Measurements from ENCODE around the gene UCP1.
A peak's percentile ranks its signal among the peaks of the same experiment; 100 is the strongest.

The UCP1 gene

GRCh38 chr4:140595065-140595464 is 26.3 kb upstream of the UCP1 start:
- peak; percentile 59 for TF ChIP-seq CTCF (IDR thresholded peaks at IDR 0.05; ENCODE audit: control insufficient read depth, insufficient read depth, low read depth, low read length, missing control alignments)
- H3K4me3 ChIP-seq (ENCODE audit: control insufficient read depth, low read depth, low read length), result no peak overlapping the region
- DNase-seq (ENCODE audit: low read depth), result no peak

DNA sequence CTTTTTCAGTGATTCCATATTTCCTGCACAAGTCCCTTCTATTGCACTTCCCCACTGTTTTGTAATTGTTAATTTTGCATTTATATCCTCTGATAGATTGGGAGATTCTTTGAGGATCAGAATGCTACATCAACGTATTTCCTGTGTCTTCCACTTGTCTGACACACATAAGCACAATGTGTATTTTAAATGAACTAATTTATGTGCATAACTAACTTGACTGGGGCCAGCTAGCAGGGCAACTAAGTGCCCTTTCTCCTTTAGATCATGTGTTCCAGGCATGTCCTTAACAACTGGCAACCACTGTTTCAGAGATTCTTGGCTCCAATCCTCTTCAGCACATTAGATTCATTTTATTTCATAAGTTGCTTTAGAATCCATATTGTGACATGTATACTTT is 15.7 kb upstream of the UCP1 start:
- TF ChIP-seq CTCF (IDR thresholded peaks at IDR 0.05; ENCODE audit: control insufficient read depth, insufficient read depth, low read depth, low read length, missing control alignments), result no peak
- no peak for DNase-seq (ENCODE audit: low read depth)
- no peak overlapping the region for H3K4me3 ChIP-seq (ENCODE audit: control insufficient read depth, low read depth, low read length)

DNA sequence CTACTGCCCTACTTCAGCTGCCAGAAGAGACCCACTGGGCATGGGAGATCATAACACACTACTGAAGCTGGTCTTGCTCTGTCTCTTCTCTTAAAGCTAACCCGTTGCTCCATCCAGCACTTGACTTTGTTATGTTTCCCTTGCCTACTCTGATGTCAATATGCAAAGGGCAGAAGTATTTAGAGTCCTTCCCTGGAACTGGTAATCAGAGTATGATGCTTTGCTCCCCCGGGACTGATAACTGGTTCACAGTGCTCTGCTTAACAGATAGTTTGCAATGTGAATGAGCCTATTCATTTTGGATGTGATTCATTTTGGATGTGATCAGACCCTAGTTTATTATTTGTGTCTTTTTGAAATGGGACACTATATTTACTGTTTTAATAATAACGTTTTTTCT is 12.3 kb upstream of the UCP1 start:
- H3K4me3 ChIP-seq (ENCODE audit: control insufficient read depth, low read depth, low read length), result no peak overlapping the region
- no peak for DNase-seq (ENCODE audit: low read depth)
- no peak for TF ChIP-seq CTCF (IDR thresholded peaks at IDR 0.05; ENCODE audit: control insufficient read depth, insufficient read depth, low read depth, low read length, missing control alignments)

- no peak for TF ChIP-seq CTCF (IDR thresholded peaks at IDR 0.05; ENCODE audit: control insufficient read depth, insufficient read depth, low read depth, low read length, missing control alignments)
- no peak overlapping the region for H3K4me3 ChIP-seq (ENCODE audit: control insufficient read depth, low read depth, low read length)
- no peak for DNase-seq (ENCODE audit: low read depth)
These were observed 10.5 kb upstream of the UCP1 start for GRCh38 chr4:140579278-140579677.

GRCh38 chr4:140575489-140575888 is 6.7 kb upstream of the UCP1 start:
- H3K4me3 ChIP-seq (ENCODE audit: control insufficient read depth, low read depth, low read length), result no peak overlapping the region
- TF ChIP-seq CTCF (IDR thresholded peaks at IDR 0.05; ENCODE audit: control insufficient read depth, insufficient read depth, low read depth, low read length, missing control alignments), result no peak
- no peak for DNase-seq (ENCODE audit: low read depth)

DNA sequence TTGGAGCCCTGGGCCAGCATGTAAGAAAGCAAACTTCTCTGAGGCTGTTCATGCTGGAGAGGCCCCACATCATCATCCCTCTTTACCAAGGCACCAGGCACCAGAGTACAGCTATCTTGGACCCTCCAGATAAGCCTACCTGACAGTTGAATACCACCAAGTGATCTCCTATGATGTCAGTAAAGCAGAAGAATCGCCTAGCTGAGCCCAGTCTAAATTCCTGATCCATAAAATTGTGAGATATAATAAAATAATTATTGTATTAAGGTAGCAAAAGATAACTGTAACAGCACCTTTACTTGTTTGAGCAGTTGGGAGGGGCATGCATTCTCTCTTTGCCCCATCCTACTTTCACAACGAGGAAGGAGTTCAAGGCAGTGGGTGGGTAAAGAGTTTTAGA is 2.9 kb upstream of the UCP1 start:
- TF ChIP-seq CTCF (IDR thresholded peaks at IDR 0.05; ENCODE audit: control insufficient read depth, insufficient read depth, low read depth, low read length, missing control alignments), result no peak
- no peak for DNase-seq (ENCODE audit: low read depth)

DNA sequence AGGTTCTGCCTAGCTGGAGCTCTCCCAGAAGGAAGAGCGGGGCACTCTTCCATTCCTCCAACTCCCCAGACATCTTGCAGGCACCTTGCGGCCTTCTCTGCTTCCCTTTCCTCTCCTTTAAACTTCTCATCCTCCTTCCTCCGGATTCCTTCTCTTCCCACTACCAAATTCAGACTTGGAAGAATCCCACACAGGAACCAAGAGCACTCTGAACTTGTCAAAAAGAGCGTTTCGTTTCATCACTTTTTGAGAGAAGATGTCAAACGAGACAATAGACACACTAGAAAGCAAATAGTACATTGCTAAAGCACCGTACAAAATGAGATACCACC is 512 bp upstream of the UCP1 start:
- H3K4me3 ChIP-seq (ENCODE audit: control insufficient read depth, low read depth, low read length), result no peak overlapping the region
- no peak for DNase-seq (ENCODE audit: low read depth)
- no peak for TF ChIP-seq CTCF (IDR thresholded peaks at IDR 0.05; ENCODE audit: control insufficient read depth, insufficient read depth, low read depth, low read length, missing control alignments)

More for the DNA sequence above, 2.9 kb upstream of the UCP1 start:
- no peak overlapping the region for H3K4me3 ChIP-seq (ENCODE audit: control insufficient read depth, low read depth, low read length)

Data from AG09309 (cell line).